HepG2 (cell line): ENCODE data around the gene CAPN8. TPM values are rescaled to one million over a fixed set of nuclear protein-coding genes. Genes with fewer than 3 reads are reported as not detected.

Experiments
- ATAC-seq: fragments of 200-7000 bp; cut with Tn5 transposase; 3 replicates; pipeline ENCODE4 v1.9.1; 2020; ENCODE audit warnings: mild to moderate bottlenecking, moderate library complexity
- BruUV-seq: library from RNA; stranded (reverse); fragments of 400-500 nt; replicated peaks from 2 replicates; lab custom pipeline; 2021; lab: Mats Ljungman, UMichigan
- CTCF ChIA-PET: fragments of 300-600 bp; formaldehyde crosslinking; extraction: SDS; loops from one replicate; lab custom pipeline; 2021; ENCODE audit warnings: low total read pairs, inconsistent platforms, low intra/inter-chr PET ratio; lab: Yijun Ruan, JAX
- POLR2A ChIA-PET: fragments of 350-600 bp; sonication (Branson Sonifier 250); formaldehyde crosslinking; loops from one replicate; lab custom pipeline; 2020; ENCODE audit warnings: antibody characterized with exemption, inconsistent platforms; lab: Yijun Ruan, JAX
- DNase-seq: peaks from one replicate; pipeline ENCODE4 v3.0.0-alpha.2; 2015; ENCODE audit warnings: low spot score
- FAIRE-seq: peaks from 3 replicates; lab custom pipeline; 2011; peaks lifted over from hg19 to GRCh38; lab: Jason Lieb, UNC
- H2AFZ ChIP-seq: one replicate; pipeline ENCODE4 v1.6.1; 2011; ENCODE audit warnings: low read length, inconsistent platforms
- H3K27ac ChIP-seq: fragments of 300-600 bp; 3 replicates; pipeline ENCODE4 v1.8.0; 2011; ENCODE audit warnings: mixed run types, mild to moderate bottlenecking, mixed read lengths, low read length, inconsistent platforms; ENCODE audit not compliant: insufficient read depth; ENCODE audit errors: extremely low read length
- H3K27me3 ChIP-seq, 2 experiments: fragments of 200-600 bp in 1 of 2; 2 replicates in 1 of 2; 3 replicates in 1 of 2; pipeline versions ENCODE4 v1.6.0 to v1.8.0; 2011; ENCODE audit warnings: low read length in 2 of 2, mild to moderate bottlenecking in 2 of 2, moderate library complexity in 2 of 2, inconsistent platforms in 1 of 2; ENCODE audit not compliant: insufficient read depth in 2 of 2, control insufficient read depth in 1 of 2
- H3K36me3 ChIP-seq, 2 experiments: fragments of 200-600 bp in 1 of 2; replicated peaks in 1 of 2; 2 replicates in 1 of 2; 3 replicates in 1 of 2; pipeline versions ENCODE4 v1.5.1 to v1.8.0; 2011; ENCODE audit warnings: low read length in 2 of 2, inconsistent platforms in 1 of 2; ENCODE audit not compliant: insufficient read depth in 2 of 2, control insufficient read depth in 1 of 2
- H3K4me1 ChIP-seq: 2 replicates; pipeline ENCODE4 v1.5.1; 2012; ENCODE audit warnings: low read length, inconsistent platforms; ENCODE audit not compliant: insufficient read depth
- H3K4me2 ChIP-seq: 2 replicates; pipeline ENCODE4 v1.6.0; 2011; ENCODE audit warnings: low read depth, low read length, inconsistent platforms
- H3K4me3 ChIP-seq, 3 experiments: fragments of 200-600 bp in 1 of 3; sonication (generic), shearing (Covaris generic) in 1 of 3; replicated peaks in 1 of 3; 2 replicates each; pipeline ENCODE4 v1.5.1; 2011 to 2016; ENCODE audit warnings: low read length in 3 of 3, inconsistent platforms in 2 of 3, low read depth in 2 of 3, mild to moderate bottlenecking in 2 of 3, control low read depth in 1 of 3, mixed read lengths in 1 of 3; ENCODE audit not compliant: insufficient read depth in 1 of 3
- H3K79me2 ChIP-seq: one replicate; pipeline ENCODE4 v1.6.1; 2011; ENCODE audit warnings: low read length, inconsistent platforms; ENCODE audit not compliant: insufficient read depth
- H3K9ac ChIP-seq: 2 replicates; pipeline ENCODE4 v1.6.0; 2011; ENCODE audit warnings: mild to moderate bottlenecking, low read depth, low read length, inconsistent platforms; ENCODE audit not compliant: insufficient read depth
- H3K9me3 ChIP-seq: 2 replicates; pipeline ENCODE4 v1.5.1; 2012; ENCODE audit warnings: mild to moderate bottlenecking, low read length
- H4K20me1 ChIP-seq: 2 replicates; pipeline ENCODE4 v1.6.0; 2011; ENCODE audit warnings: inconsistent platforms, mild to moderate bottlenecking, low read length, moderate library complexity; ENCODE audit not compliant: insufficient read depth
- MLX ChIP-seq: IDR thresholded peaks from 2 replicates; pipeline ENCODE4 v1.6.1; 2016
- THRA ChIP-seq: sonication (generic); formaldehyde crosslinking; IDR thresholded peaks from 2 replicates; pipeline ENCODE4 v1.4.0; 2020; ENCODE audit warnings: missing genetic modification reagents, borderline replicate concordance
- ZMYM2 ChIP-seq: sonication (generic); formaldehyde crosslinking; IDR thresholded peaks from 2 replicates; pipeline ENCODE4 v1.8.0; 2022; ENCODE audit warnings: mild to moderate bottlenecking, missing genetic modification reagents
- ZNF598 ChIP-seq: sonication (generic); formaldehyde crosslinking; IDR thresholded peaks from 2 replicates; pipeline ENCODE4 v1.5.1; 2020; ENCODE audit warnings: mild to moderate bottlenecking, missing genetic modification reagents, borderline replicate concordance
- WGBS: methylation state at CpG from one replicate; pipeline ENCODE4 v1.1.6; 2017; ENCODE audit warnings: low lambda C conversion rate; 5-methylcytosine and 5-hydroxymethylcytosine counted together
- in situ Hi-C: cut with HindIII; loops from 2 replicates; pipeline ENCODE4 v1.10.0; 2017; ENCODE audit warnings: low pct_unique_long_range_greater_than_20kb; ENCODE audit not compliant: extremely low pct_ligation_motif_present
- intact Hi-C: fragments of 100-400 bp; cut with micrococcal nuclease; formaldehyde crosslinking; loops from one replicate; pipeline ENCODE4 v1.10.0; 2022; ENCODE audit not compliant: unreplicated experiment
- polyA plus RNA-seq, 8 experiments: library from polyadenylated mRNA; depleted of rRNA in 3 of 8; stranded (reverse) in 7 of 8; unstranded in 1 of 8; fragments of >200 nt; fragmentation: Illumina TruSeq in 4 of 8; extraction: Trizol in 4 of 8; gene quantifications; 2 replicates each; pipeline versions ENCODE4 v1.2.1 to v1.2.3, GENCODE V29; 2011 to 2016; ENCODE audit warnings: low read depth in 4 of 8, missing spikeins in 1 of 8, mixed read lengths in 1 of 8; ENCODE audit not compliant: insufficient read depth in 1 of 8
- total RNA-seq, 5 experiments: library from RNA; depleted of rRNA; stranded (reverse); fragments of >200 nt; fragmentation: Illumina TruSeq; extraction: Trizol; gene quantifications; 2 replicates each; pipeline ENCODE4 v1.2.3, GENCODE V29; 2016; ENCODE audit warnings: low read depth in 1 of 5

CAPN8 gene
- total and polyA plus RNA-seq, 2 of the 13 experiments (the other 11 are each of a cell fraction or from before 2014, with no cell fraction given) = 0.20 to 0.25 TPM

- TF ChIP-seq THRA (CRISPR knock-in tag) (no peak), MLX (CRISPR knock-in tag) (no peak), ZNF598 (CRISPR knock-in tag) (no peak)
These were observed 39.7 kb upstream of the CAPN8 start (continued) for GRCh38 chr1:223704921-223705878.

GRCh38 chr1:223703668-223704013, 38.1 kb upstream of the CAPN8 start:
- Histone ChIP-seq H4K20me1 (no peaks in the 10 kb centered on the region), H3K9ac (no peak overlapping the region), H3K27me3 (peaks cover 0 to 64% of the 10 kb centered on the region in 2 experiments; a peak in 4 of 5 replicates), H3K36me3 (no peaks in the 10 kb centered on the region), H3K4me1 (peaks cover 28% of the 10 kb centered on the region), H3K79me2 (no peaks in the 10 kb centered on the region), H3K4me2 (no peak overlapping the region), H3K9me3 (no peaks in the 10 kb centered on the region), H2AFZ (no peak overlapping the region), H3K27ac (no peak overlapping the region), H3K4me3 (no peak overlapping the region)
- ATAC-seq (no peak), FAIRE-seq (no peak), DNase-seq (no peak)
- no peak for TF ChIP-seq ZMYM2
- POLR2A ChIA-PET = no interaction called here
- WGBS = 5% methylated on average over 1 of the region's 1 CpG
- CTCF ChIA-PET = no interaction called here
- in situ Hi-C loops = no loop called here
- intact Hi-C loops = loop anchor here (10.0 kb wide), 1 partner anchor 141 kb away; the partner anchor contains the start of gene TP53BP2
- no TSS peak for BruUV-seq
